Lower leg skin (tissue), 4 donors: ENCODE data around the gene COMMD4. TPM values are rescaled to one million over a fixed set of nuclear protein-coding genes. Genes with fewer than 3 reads are reported as not detected.
"Not testable (repeated sequence)": the region's sequence is repeated elsewhere in the genome, so short reads cannot be mapped to it uniquely, and the experiment has no call there.

Source experiments
- DNase-seq, 2 donors: peaks; one replicate each; pipeline ENCODE4 v3.0.0-alpha.2; 2019; ENCODE audit warnings: low spot score in 2 of 2
- H3K4me3 ChIP-seq: fragments of 200-600 bp; sonication (generic); 2 replicates; pipeline ENCODE4 v1.5.1; 2017; ENCODE audit warnings: mild to moderate bottlenecking, low read depth; ENCODE audit not compliant: poor library complexity, severe bottlenecking
- POLR2A ChIP-seq, 2 donors: fragments of 450-650 bp; IDR thresholded peaks; one replicate each; pipeline ENCODE4 v1.6.1; 2016 to 2017; ENCODE audit warnings: antibody characterized with exemption in 2 of 2, mild to moderate bottlenecking in 1 of 2, moderate library complexity in 1 of 2
- WGBS, 2 donors: methylation state at CpG; one replicate each; pipeline ENCODE4 v1.1.5; 2018; 5-methylcytosine and 5-hydroxymethylcytosine counted together
- intact Hi-C: fragments of 100-400 bp; cut with DNase I; formaldehyde crosslinking; loops from one replicate; pipeline ENCODE4 v1.15.0; 2023; ENCODE audit warnings: low total_unique reads
- total RNA-seq, 4 donors: library from RNA; depleted of rRNA; stranded (reverse); fragments of >200 nt; gene quantifications; one replicate each; pipeline ENCODE4 v1.1.0, GENCODE V29; 2016
- TF ChIP-seq, protein P1 (sequence below), 3 donors: fragments of 450-650 bp; IDR thresholded peaks; one replicate each; pipeline ENCODE4 v1.5.1; 2016; ENCODE audit warnings: antibody characterized with exemption in 3 of 3, mild to moderate bottlenecking in 3 of 3, moderate library complexity in 2 of 3

The COMMD4 gene
- total RNA-seq, 4 donors from 2014 or later: 45.5 to 65.5 (median 56.4) TPM

DNA sequence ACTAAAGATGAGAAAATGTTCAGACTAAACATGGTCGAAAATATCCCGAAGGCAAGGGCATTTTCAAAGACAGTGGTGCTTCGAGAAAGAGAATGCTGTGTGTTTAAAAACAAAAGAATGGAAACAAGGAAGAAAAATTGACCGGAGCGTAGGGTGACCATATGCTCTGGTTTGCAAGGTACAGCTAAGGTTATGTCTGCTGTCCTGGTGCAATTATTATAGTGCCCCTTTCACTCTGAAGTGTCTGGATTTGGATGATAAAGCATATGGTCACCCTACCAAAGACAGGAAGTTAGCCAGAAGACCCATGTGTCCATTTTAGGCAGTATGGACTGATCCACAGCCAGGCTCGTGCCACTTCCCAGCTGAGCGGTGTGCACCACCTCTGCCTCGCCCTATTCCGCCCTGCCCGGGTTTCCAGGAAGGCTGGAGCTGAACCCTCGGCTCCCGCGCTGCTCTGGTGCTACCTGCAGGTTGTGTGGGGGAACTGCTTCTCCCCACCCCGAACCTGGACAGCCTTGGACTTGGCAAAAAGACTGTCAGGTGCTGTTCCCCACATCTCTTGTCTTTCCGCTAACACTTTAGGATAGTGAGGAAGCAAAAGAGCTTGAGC, 28.0 kb upstream of the COMMD4 start:
- 28 to 33% methylated on average over 15 of the region's 15 CpGs for WGBS, 2 donors
- intact Hi-C loops: no loop called here
- no peak overlapping the region for H3K4me3 ChIP-seq
- TF ChIP-seq POLR2A (IDR thresholded peaks at IDR 0.05): no peak
- TF ChIP-seq, protein P1, sequence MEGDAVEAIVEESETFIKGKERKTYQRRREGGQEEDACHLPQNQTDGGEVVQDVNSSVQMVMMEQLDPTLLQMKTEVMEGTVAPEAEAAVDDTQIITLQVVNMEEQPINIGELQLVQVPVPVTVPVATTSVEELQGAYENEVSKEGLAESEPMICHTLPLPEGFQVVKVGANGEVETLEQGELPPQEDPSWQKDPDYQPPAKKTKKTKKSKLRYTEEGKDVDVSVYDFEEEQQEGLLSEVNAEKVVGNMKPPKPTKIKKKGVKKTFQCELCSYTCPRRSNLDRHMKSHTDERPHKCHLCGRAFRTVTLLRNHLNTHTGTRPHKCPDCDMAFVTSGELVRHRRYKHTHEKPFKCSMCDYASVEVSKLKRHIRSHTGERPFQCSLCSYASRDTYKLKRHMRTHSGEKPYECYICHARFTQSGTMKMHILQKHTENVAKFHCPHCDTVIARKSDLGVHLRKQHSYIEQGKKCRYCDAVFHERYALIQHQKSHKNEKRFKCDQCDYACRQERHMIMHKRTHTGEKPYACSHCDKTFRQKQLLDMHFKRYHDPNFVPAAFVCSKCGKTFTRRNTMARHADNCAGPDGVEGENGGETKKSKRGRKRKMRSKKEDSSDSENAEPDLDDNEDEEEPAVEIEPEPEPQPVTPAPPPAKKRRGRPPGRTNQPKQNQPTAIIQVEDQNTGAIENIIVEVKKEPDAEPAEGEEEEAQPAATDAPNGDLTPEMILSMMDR (IDR thresholded peaks at IDR 0.05): no peak
- peak in 1 of 2 donors; percentile 84 for DNase-seq

DNA sequence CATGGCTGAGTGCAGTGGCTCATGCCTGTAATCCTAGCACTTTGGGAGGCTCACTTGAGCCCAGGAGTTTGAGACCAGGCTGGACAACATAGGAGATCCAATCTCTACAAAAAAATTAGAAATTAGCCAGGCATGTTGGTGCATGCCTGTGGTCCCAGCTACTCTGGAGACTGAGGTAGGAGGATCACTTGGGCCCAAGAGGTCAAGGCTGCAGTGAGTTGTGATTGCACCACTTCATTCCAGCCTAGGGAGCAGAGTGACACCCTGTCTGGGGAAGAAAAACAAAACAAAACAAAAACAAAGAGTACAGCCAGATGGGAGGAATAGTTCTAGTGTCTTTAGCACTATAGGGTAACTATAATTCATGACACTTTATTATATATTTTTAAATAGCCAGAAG, 26.2 kb upstream of the COMMD4 start:
- TF ChIP-seq, protein P1 (IDR thresholded peaks at IDR 0.05): no peak
- TF ChIP-seq POLR2A (IDR thresholded peaks at IDR 0.05): no peak
- intact Hi-C loops: no loop called here
- DNase-seq: peak in 1 of 2 donors; percentile 23
- H3K4me3 ChIP-seq: no peak overlapping the region

DNA sequence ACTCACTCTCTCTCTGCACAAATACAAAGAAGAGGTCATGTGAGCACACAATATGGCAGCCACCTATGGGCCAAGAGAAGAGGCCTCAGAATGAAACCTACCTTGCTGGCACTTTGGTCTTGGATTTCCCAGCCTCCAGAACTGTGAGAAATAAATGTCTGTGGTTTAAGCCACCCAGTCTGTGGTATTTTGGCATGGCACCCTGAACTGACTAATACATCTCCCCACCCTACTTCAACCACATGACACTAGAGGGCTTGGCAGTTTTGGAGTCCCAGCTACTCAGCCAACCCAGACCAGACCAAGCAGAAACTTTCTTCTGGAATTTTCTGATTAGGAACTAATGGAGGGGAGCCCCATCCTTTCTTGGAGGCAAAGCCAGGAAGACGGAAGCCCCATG, 23.3 kb upstream of the COMMD4 start:
- 62 to 83% methylated on average over 1 of the region's 1 CpG for WGBS, 2 donors
- H3K4me3 ChIP-seq, intact Hi-C loops: not testable (repeated sequence)
- peak in 1 of 2 donors; percentile 45 for DNase-seq

DNA sequence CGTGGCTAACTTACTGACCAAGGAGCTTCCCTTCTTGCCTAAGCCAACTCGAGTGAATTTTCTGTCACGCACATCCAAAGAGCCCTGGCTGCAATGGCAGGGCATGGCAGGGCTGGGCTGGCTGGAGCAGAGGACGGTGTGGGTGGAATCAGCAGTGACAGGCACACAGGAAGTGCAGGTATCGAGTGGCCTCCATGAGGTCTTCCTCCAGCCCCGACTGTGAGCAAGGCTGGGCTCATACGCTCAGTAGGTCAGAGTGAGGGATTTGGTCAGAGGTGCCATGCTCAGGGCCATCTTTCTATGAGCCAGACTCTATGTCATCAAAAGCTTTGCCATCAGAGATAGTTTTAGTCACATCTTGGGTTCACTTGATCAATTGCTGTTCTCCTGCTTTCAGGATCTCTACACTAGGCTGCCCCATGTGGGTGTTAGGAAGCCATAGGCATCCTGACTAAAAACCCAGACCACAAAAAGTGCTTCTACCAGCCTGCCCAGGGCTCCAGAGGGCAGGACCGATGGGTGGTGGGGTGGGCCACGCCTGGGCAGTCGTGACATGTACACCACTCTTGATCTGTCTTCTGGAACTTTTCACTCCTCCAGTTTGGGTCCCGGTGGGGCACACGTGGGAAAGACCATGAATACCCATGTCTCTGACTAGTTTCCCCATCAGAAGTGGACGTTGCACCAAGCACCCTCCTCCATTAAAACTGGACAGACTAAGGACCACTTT, 22.6 kb upstream of the COMMD4 start:
- WGBS, 2 donors: 86 to 90% methylated on average over 13 of the region's 13 CpGs
- intact Hi-C loops: no loop called here
- no peak for TF ChIP-seq POLR2A (IDR thresholded peaks at IDR 0.05)
- TF ChIP-seq, protein P1 (IDR thresholded peaks at IDR 0.05): no peak
- DNase-seq: peak in 1 of 2 donors; percentile 49
- no peak overlapping the region for H3K4me3 ChIP-seq

DNA sequence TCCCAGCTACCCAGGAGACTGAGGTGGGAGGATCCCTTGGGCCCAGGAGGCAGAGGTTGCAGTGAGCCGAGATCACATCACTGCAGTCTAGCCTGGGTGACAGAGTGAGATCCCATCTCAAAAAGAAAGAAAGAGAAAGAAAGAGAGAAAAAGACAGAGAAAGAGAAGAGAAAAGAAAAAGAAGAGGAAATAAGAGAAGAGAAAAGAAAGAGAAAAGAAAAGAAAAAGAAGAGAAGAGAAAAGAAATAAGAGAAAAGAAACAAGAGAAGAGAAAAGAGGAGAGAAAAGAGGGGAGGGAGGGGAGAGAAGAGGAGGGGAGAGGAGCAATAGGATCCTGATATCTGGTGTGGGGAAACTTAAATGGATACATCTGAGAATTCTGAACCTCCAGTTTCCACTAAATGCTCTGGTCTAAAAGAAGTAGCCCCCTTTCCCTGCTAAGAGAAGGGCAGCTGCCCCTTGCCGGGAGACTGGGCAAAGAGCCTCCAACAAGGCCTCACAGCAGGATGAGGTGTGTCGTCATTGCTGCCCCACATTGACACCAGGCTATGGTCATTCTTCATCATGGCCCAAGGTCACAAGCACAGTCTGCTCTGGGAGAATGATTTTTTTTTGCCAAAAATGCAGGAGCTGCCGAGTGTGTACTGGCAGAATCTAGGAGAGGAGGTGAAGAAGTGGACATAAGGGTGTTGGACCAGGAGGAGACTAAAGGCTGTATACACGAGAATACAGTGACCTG, 21.1 kb upstream of the COMMD4 start:
- TF ChIP-seq POLR2A (IDR thresholded peaks at IDR 0.05): no peak
- TF ChIP-seq, protein P1 (IDR thresholded peaks at IDR 0.05): no peak
- no peak overlapping the region for H3K4me3 ChIP-seq
- intact Hi-C loops: no loop called here
- 88 to 91% methylated on average over 5 of the region's 5 CpGs for WGBS, 2 donors
- DNase-seq: peak in 1 of 2 donors; percentile 10

DNA sequence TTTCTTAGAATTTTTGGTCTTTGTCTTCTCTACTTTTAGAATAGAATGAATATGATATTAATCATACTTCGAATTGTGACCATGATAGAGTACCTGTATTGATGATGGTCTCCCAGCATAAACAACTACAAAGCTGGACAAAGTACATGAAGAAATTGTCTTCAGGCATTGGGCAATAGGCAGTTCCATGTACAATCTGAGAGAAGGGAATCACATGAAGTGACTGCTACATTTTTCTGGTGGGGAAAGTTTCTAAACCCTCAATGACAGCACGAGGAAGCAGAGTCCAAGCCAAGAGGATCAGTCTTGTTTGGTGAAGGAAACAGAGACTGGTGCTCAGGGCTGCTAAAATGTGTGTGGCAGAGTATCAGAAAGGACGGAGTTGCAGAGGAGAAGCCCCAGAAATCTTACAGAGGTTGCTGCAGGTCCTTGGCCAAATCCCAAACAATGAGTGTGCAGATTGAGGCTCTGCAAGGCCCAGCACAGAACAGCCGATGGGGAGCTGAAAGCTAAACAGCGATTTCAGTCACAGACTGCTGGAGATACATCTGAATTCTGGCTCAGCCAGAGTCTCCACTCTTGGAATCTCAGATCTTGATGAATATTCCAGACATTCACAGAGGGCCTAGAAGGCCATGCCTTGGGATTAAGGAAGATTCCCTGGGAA, 16.5 kb upstream of the COMMD4 start:
- intact Hi-C loops, H3K4me3 ChIP-seq: not testable (repeated sequence)
- 91 to 93% methylated on average over 5 of the region's 5 CpGs for WGBS, 2 donors
- DNase-seq: peak in 1 of 2 donors; percentile 36
